GM04504 (cell line): ENCODE data around the gene SLC22A17.
"Not testable (repeated sequence)": the region's sequence is repeated elsewhere in the genome, so short reads cannot be mapped to it uniquely, and the experiment has no call there.

Experiments used
- DNase-seq: peaks from one replicate; pipeline ENCODE4 v3.0.0-alpha.2; 2012; ENCODE audit warnings: low read depth

Gene SLC22A17

GRCh38 chr14:23339506-23340268 lies 13.0 kb downstream of the SLC22A17 start:
- DNase-seq = no peak

DNA sequence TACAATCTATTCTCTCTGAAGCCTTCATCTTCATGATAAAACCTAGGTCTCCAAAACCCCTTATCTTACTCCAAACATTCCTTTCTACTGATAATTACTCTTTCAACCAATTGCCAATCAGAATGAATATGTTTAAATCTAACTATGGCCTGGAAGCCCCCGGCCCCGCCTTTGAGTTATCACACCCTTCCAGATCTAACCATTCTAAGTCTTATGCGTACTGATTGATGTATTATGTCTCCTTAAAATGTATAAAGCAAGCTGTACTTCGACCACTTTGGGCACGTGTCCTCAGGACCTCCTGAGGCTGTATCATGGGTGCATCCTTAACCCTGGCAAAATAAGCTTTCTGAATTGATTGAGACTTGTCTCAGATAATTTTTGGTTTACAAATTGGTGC lies 17.1 kb downstream of the SLC22A17 start:
- no peak for DNase-seq

DNA sequence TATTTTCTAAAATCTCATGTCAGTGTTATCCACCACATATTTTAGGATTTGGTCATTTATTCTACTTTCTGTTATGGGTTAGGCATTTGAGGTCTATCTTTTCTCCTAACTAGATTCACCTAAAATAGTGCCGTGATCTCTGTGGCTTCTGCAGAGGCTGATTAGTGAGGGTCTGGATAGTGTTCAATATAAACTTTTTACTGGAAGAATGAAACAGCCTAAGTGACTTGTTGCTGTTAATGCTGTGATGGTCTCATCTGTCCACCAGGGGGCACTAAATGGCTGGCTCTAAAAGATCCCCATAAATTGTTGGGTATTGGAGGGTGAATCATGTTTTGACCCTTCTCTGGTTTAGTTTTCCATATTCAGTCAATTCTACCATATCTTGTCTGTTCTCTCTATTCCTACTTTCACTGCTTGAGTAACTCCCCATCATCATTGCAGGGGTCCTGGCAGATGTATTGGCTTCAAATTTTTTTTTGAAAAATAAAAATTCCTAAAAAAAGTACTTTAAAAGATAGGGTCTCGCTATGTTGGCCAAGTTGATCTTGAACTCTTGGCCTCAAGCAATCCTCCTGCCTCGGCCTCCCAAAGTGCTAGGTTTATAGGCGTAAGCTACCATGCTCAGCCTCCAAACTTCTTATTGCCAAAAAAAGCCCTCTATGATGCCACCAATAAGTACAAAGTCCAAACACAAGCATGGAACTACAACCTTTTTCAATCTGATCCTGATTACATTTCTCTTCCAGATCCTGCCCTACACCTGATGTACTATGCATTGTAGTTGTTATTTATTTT lies 24.5 kb downstream of the SLC22A17 start:
- DNase-seq = no peak

DNA sequence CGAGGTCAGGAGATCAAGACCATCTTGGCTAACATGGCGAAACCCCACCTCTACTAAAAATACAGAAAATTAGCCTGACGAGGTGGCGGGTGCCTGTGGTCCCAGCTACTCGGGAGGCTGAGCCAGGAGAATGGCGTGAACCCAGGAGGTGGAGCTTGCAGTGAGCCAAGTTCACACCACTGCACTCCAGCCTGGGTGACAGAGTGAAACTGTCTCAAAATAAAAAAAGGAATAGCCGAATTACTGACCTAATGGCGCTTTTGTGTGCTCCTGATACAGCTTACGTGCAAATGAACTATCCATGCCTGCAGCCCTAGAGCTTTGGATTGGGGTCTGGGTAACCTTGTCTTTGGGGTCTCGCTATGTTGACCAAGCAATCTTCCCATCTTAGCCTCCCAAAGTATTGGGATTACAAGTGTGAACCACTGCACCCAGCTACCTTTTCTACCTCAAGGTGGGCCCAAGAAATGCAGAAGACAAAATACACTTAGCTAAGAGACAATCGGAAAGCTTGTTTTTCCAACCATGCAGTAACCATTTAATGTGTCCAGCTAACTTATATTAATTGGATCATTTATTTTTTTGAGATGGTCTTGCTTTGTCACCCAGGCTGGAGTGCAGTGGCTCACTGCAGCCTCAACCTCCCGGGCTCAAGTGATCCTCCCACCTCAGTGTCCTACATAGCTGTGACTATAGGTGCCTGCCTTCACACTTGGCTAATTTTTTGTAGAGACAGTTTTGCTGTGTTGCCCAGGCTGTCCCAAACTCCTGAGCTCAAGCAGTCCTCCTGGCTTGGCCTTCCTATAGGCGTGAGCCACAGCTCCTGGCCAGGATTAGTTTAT lies 26.0 kb downstream of the SLC22A17 start:
- no peak for DNase-seq

DNA sequence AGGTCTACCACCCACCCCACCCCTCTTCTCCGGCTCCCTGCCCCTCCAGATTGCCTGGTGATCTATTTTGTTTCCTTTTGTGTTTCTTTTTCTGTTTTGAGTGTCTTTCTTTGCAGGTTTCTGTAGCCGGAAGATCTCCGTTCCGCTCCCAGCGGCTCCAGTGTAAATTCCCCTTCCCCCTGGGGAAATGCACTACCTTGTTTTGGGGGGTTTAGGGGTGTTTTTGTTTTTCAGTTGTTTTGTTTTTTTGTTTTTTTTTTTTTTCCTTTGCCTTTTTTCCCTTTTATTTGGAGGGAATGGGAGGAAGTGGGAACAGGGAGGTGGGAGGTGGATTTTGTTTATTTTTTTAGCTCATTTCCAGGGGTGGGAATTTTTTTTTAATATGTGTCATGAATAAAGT lies 26.9 kb downstream of the SLC22A17 start:
- not testable (repeated sequence) for DNase-seq

DNA sequence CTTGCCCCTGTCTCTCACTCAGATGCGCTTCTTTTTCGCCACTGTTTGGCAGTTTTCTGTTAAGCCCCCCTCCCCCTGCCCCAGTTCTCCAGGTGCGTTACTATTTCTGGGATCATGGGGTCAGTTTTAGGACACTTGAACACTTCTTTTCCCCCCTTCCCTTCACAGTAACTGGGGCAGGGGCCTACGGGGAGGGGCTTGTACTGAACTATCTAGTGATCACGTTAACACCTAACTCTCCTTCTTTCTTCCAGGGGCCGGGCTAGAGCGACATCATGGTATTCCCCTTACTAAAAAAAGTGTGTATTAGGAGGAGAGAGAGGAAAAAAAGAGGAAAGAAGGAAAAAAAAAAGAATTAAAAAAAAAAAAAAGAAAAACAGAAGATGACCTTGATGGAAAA lies 27.7 kb downstream of the SLC22A17 start:
- DNase-seq = no peak

GRCh38 chr14:23324455-23324846 lies 28.2 kb downstream of the SLC22A17 start:
- no peak for DNase-seq

- DNase-seq = no peak
Measured at GRCh38 chr14:23323838-23324454, 28.7 kb downstream of the SLC22A17 start.

DNA sequence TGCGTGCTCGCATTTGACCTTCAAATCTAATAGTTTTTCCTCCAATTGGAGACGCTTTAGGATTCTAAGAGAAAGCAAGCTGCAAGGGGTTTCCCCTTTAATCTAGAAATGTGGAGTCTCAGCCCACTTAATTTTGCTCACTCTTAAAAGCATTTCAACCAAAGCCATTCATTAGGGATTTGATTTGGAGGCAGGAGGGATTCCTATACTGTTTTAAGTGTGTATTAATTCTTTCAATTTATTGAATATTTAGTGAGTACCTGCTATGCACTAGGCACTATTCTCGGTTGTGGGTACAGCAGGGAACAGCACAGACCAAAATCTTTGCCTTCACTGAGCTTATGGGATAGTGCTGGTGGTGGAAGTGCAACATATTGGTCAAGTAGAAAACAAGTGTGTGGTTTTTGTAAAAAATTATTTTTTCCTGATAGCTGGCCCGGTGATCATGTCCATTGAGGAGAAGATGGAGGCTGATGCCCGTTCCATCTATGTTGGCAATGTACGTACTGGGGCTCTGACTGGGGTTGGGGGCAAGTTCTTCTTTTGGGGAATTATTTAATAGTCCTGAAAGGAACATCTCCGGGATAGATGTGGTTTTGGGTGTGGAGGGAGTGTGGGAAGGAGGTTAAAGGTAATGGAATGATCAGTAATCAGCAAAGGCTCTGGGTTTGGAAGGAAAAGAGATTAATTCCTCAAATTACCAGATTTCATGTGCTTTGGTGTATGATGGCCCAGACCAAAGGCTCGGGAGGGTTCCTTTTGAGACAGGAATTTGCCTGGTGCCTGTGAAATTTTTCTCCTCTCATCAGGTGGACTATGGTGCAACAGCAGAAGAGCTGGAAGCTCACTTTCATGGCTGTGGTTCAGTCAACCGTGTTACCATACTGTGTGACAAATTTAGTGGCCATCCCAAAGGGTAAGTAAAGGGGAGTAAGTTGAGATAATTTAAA lies 29.8 kb downstream of the SLC22A17 start:
- no peak for DNase-seq

DNA sequence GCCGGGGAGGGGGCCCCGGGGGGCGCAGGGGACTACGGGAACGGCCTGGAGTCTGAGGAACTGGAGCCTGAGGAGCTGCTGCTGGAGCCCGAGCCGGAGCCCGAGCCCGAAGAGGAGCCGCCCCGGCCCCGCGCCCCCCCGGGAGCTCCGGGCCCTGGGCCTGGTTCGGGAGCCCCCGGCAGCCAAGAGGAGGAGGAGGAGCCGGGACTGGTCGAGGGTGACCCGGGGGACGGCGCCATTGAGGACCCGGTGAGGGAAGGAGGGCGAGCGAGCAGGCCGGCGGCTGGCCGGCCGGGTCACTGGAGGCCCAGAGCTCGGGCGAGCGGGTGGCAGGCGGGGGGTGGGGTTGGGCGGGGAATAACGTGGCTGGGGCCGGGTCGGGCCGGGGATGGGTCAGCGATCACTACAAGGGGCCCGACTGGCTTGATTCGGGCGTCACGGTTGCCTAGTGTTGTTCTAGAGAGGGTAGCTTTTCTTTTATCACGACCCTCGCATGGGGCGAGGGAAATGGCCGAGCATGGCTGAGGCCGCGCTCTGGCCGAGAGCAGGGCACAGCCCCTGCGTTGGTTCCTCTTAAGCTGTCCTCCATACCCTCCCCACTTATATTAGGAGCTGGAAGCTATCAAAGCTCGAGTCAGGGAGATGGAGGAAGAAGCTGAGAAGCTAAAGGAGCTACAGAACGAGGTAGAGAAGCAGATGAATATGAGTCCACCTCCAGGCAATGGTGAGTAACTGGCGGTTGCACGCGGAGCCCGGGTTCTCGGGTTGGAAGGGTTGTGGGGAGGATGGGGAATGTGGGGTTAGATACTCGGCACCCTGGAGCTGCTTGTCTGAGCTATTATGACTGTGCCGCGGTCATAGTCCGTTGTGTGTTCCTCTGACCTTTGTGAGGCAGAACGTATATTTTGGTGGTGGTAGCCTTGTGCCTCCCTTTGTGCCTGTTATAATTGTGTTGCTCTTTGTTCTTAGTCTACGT lies 30.8 kb downstream of the SLC22A17 start:
- DNase-seq = no peak

- DNase-seq = peak; percentile 100
Measured at GRCh38 chr14:23320584-23321571, 31.8 kb downstream of the SLC22A17 start, which contains the start of gene PABPN1. Gene PABPN1, plus strand, starts transcription at chr14:23321457. Its CDS starts 13 bp downstream, at chr14:23321470.

DNA sequence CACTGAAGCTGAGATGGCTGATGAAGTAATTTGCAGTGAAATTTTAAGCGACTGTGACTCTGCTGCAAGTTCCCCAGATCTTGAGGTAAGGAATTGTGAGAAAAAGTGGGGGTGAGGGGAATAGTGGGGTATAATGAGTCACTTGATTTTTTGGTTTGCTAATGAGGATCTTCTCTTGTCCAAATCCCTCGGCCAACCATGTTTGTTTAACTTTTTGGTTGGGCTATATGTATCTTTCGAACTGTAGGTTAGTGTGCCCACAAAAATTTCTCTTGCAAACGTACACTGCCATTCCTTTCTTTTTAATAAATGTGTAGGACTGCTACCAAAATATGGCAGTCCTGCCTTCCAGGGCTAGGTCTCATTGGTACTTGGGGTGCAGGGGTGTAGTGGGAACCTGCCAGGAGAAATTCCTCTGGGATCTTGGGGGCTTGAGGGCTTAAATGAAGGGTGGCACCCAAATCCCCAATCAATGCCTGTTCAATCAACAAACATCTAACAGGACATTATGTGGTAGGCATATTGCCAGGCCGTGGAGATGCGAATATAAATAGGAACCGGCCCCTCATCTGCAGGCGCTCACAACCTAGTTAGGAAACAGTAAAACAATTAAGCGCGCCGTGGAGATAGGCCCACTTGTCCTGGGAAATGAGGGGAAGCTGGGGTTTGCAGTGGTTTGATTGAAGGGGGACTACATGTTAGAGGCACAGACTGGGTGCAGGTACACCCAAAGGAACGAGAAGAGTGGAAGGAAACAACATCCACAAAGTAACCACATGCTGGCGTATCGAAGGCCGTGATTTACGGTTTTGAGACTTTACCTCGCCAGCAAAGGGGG lies 32.7 kb downstream of the SLC22A17 start:
- no peak for DNase-seq

DNA sequence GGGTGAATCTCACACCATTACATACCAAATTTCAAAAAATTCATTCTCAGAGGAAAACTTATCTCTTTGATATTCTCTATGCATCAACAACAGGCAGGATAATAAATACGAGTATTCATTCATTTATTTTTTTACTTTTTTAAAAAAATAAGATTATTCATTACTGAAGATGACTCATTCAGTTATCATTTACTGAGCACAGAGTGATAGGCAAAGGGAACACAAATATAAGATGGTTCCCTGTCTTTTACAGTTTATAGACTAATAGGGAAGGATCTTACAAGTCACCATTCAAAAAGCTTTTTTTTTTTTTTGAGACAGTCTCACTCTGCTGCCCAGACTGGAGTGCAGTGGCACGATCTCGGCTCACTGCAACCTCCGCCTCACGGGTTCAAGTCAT lies 36.4 kb downstream of the SLC22A17 start:
- no peak for DNase-seq

- DNase-seq = no peak
Measured at GRCh38 chr14:23310546-23310945, 42.1 kb downstream of the SLC22A17 start.

- DNase-seq = no peak
Measured at GRCh38 chr14:23308721-23309445, 43.8 kb downstream of the SLC22A17 start.
